ENCODE measurements around the gene NFIB.

Gene NFIB

DNA sequence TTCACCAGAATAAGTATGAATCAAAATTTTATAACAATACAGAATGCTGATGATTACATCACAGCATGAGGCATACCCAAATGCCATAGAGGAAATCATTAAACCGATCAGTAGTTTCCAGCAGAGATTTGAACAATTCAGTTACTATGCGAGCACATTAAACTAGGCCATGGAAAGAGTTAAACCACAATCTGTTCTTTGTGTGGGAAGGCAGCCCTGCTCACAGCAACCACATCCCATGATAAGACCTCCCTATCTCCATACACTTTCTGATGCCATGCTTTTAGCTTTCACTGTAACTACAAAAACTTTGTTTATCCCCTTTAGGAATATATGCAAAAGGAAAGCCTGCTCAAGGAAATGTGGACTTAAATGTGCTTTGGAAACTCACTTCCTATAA is 4.5 kb downstream of the NFIB start:
- DNase-seq (ENCODE audit: low read depth, low spot score) = no peak
- H3K27ac ChIP-seq = peak overlapping the region; percentile 96

DNA sequence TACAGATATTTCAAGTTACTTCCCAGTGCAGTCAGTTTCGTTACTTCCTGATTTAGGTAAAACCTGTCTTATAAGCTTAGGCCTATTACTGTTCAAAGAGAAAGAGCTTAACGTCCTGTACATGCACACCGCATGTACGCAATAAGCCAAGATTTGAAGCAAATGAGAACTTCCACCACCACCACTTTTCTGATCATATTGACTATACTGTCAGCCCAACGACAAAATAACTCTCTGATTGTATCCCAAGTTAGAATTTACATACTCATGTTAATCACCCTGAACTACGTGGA is 5.1 kb downstream of the NFIB start:
- DNase-seq (ENCODE audit: low read depth, low spot score) = no peak
- peak overlapping the region; percentile 96 for H3K27ac ChIP-seq

DNA sequence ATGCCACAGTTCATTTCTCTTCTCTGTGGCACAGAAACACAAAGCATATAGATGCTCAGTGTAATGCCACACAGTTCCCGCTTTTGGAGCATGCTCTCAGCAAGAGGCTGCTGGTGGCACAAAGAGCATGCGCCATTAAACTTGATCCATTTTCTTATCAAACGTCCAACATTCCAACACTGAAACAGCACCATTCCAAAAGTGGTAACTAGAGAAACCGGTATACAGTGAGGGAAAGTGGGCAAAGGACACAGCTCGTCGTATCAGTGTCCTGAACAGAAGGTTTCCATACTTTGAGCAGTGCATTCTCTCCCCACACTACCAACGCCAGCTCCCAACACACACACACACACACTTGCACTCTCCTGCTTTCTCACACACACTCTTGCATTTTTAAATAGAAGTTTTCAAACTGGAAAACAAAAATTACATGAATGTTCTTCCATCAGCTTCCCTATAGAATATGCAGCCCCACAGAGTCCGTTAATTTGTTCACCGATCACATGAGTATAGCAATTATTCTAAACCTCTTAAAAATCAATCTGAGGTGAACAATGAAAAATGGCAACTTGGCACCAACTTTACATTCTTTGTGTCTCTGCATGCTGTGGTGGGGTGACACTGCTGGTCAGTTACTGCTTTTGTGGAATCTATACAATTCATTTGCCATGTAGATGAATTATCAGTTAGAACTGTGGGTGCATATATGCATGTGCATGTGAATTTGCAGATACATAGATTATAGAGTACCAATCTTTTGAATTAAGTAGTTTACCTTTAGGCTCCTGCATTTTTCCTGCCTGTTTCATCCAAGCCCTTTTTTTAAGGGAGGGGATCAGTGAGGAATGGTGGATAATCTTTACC is 5.7 kb downstream of the NFIB start:
- no peak for DNase-seq (ENCODE audit: low read depth, low spot score)

DNA sequence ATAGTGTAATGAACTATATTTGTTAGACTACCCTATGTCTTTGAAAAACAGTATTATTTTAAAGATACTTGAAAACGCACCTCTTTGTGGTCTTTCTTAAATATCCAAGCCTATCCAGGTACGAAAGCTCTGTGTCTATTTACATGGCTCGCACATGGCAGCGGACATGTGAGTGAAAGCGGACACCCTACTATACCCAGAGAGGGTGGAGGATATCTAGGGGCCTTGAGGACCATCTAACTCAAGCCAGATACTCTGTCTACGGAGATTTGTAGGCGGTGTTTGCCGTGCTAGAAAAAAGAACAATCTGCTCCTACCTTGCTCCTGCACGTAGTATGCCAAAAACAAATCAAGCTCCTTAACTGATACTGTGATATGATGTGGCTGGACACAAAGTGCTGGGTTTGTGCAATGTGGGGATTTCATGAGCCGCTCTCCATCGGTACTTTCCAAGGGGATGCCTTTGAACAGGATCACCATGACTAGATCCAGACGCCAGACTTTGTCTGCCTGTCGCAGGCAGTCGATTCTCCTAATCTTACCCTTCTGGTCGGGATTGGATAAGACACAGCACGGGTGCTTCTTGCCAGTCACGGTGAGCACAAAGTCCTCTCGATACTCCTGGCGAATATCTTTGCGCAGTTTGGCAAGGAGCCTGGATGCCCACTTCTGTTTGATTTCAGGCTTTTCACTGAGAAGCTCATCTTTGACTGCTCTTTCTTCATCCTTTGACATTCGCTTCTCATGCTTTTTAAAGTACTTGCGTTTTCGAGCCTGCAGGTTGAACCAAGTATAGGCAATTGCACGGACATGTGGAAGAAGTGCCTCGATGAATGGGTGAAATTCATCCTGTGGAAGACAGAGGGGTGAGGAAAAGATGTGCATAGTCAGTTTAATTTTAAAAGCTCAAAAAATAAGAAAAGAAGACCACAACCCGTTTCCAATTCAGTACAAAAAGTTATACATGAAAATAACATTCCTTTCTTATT is 7.0 kb downstream of the NFIB start:
- no peak for DNase-seq (ENCODE audit: low read depth, low spot score)
- peak overlapping the region; percentile 7 for H3K27ac ChIP-seq

More for the DNA sequence above, 5.7 kb downstream of the NFIB start:
- peak overlapping the region; percentile 96 for H3K27ac ChIP-seq

DNA sequence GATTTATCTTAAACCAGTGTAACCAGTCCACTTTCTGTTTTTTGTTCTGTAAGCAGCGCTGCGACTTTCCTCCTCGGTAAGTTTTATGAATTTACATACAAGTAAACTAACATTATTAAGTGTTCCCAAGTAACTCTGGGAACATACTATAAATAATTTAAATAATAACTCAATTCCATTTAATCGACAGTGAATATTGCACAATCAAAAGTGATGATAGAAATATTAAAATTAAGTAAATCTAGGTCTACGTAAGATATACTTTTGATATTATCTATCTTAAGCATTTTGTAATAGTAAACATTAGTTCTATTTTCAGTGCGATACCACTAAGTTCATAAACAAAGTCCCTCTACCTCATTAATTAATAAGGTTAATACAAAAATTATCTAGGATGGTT is 7.8 kb downstream of the NFIB start:
- DNase-seq (ENCODE audit: low read depth, low spot score) = no peak
- no peak overlapping the region for H3K27ac ChIP-seq

DNA sequence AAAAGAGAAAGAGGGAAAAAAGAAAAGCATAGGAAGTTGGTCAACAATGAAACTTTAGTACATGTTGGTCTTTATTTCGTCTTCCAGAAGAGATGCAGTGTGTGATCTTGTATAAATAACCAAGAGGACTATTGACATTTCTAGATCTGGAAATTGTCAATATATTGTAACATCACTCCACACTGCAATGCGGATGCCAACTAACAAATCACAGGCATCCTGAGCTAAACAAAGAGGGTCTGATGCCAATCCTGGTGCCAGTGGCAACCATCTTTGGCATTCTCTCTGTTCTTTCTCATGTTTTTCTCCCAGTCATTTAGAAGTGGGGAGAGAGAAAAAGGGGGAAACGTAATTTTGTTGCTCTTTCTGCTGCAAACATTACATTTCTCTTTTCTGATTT is 9.7 kb downstream of the NFIB start:
- peak overlapping the region; percentile 27 for H3K27ac ChIP-seq
- no peak for DNase-seq (ENCODE audit: low read depth, low spot score)

DNA sequence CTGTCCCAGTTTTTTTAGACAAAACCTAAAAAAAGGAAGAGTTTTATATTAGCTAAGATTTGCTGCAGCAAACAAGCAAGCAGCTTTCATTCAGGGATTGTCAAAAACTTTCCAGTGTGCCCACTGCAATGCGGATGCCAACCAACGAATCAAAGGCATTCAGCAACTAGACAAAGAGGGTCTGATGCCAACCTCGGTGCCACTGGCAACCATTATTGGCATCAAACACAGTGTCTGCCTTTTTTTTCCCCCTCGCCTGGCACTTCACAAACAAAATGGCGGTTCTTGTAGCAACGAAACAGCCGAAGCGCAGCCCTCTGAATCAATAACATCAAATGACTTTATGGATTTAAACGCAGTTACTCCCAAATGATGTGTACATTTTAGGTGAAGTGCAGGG is 10.4 kb downstream of the NFIB start:
- H3K27ac ChIP-seq = peak overlapping the region; percentile 27
- DNase-seq (ENCODE audit: low read depth, low spot score) = no peak

DNA sequence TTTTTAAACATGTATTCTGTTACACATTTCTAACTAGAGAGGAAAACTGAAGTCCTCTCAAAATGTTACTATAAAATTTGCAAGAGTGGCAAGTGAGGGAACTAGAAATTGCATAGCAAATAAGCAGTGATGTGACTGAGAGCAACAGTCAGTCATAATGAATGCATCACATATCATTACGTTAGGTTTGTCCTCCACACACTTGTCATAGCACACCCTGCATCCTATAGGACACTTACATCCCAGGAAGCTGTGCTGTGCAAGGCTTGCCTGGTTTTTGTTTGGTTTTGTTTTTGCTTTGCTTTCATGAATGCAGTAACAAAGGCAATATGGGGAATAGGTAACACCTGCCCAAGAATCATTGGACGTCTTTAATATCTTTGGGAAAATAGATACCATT is 10.8 kb downstream of the NFIB start:
- DNase-seq (ENCODE audit: low read depth, low spot score) = no peak
- peak overlapping the region; percentile 27 for H3K27ac ChIP-seq

DNA sequence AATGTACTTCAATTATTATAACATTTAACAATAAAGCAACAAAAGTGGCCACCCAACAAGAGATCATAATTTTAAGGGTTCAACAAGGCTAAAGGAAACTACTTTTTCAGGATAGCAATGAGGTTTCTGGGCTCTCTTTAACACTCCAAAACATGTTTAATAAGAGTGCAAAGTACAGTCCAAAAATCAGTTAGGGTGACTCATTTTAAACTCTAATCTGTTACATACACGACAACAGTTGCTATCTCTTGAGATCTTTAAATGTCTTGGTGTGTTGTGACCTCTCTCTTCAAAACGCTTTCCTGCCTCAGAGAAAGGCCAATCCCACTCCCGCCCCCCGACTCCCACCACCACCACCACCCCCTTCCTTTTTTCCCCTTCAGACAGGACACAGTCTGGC is 11.5 kb downstream of the NFIB start:
- no peak for DNase-seq (ENCODE audit: low read depth, low spot score)
- H3K27ac ChIP-seq = peak overlapping the region; percentile 27

DNA sequence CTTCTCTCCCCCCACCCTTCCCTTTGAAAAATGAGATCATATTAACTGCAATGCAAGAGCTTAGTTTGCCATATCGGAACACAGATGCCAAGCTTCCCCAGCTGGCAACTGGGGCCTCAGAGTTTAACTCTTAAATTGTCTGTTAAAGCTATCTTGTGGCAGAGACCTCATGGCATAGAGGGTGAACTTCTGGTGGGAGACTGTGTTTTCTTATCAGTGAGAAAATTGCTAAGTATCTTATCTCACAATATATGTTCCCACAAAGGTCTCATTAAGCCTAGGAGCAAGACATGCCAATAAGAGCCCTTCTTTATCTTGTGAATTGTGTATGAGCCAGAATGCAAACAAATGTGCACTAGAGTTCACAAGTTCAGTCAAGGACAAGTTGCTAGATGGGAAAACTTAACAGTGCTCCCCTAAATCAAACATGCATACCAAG is 12.3 kb downstream of the NFIB start:
- no peak overlapping the region for H3K27ac ChIP-seq
- no peak for DNase-seq (ENCODE audit: low read depth, low spot score)

DNA sequence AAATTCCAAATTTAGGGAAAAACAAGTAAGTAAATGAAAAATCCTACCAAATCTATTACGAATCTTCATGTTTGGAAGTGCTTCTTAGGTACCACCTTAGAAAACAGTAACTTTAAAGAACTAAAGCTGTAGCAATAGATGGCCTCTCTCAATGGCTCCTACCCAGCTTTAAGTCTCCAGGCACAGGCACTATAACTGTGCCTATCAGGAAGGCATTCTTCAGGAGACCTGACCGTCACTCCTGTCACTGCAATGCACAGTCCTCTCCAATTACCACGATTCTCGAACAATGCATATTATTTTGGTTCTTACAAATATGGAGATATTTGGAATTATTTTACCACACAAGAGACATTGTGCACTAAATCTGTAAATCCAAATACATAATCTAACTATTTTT is 12.9 kb downstream of the NFIB start:
- no peak overlapping the region for H3K27ac ChIP-seq
- DNase-seq (ENCODE audit: low read depth, low spot score) = no peak

DNA sequence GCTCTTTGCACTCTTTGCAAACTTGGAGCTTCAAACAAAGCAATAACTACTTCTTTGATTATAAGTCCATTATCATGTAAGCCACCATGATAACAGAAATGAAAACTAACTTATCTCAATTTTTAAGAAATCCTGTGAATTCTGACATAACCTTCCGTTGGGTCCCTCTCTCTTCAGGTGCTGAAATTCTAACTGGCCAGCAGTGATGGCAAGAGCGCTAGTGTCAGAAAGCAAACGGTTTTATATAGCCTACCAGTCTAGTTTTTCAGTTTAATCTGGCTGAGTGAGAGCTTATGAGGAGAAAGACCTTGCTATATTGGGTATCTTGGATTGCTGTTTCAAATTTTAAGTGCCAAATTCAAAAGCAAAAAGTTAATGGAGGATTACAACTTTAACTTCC is 13.4 kb downstream of the NFIB start:
- H3K27ac ChIP-seq = no peak overlapping the region

DNA sequence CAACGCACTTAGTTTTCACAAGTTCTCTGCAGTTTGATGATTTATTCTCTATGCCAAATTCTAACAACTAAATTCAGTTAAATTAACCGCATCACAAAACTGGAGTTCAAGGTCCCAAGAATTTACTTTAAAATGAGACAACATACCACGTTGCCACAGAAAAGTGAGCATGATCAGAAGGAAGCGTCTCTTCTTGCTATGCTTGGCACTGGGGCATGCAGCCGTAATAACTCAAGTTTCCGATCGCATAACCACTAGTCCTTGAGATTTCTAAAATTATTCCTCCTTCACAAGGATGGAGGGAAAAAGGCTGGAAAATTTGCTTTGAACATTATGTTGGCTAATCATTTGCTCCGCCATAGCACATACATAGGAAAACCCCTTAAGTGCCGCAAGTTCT is 13.9 kb downstream of the NFIB start:
- no peak for DNase-seq (ENCODE audit: low read depth, low spot score)
- H3K27ac ChIP-seq = no peak overlapping the region

More for the DNA sequence above, 13.4 kb downstream of the NFIB start:
- DNase-seq (ENCODE audit: low read depth, low spot score) = no peak

DNA sequence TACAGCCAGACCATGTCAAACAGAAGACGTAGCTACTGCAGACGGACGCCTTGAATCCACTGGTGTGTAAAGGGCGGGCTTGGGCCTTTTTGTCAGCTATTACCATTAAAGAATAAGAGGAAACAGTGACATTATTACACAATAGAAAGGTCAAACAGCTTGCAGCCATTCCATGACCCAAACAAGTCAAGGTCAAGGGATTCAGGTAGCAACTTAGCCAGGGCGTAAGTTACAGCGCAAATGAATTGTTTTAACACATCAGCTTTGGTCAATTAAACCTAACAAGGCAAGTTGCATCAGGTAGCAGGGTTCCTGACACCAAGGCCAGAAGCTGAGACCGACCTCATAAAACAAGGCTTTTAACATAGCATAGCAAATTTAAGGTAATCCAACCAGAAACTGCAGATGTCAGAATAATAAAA is 15.3 kb downstream of the NFIB start:
- no peak overlapping the region for H3K27ac ChIP-seq
- DNase-seq (ENCODE audit: low read depth, low spot score) = no peak

DNA sequence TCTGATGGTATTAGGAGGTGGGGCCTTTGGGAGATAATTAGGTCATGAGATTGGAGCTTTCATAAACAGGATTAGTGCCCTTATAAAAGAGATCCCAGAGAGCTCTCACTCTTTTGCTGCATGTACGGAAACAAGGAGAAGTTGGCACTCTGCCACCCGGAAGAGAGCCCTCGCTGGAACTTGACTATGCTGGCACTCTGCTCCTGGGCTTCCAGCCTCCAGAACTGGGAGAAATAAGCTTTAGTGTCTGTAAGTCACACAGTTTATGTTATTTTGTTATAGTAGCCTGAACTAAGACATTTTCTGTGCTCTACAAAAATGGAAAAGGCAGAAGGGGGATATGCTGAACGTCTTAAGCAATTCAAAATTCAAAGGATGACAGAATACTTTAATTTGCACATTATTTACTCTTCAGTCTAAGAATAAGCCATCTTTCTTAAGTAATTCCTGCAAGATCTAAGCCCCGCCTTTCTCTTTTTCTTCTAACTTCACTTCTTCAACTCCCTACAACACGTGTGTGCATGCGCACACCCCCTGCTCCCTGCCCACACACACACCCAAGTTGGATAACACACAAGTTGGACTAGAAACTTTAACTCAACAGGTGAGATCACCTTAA is 17.3 kb downstream of the NFIB start:
- H3K27ac ChIP-seq = no peak overlapping the region
- DNase-seq (ENCODE audit: low read depth, low spot score) = no peak

DNA sequence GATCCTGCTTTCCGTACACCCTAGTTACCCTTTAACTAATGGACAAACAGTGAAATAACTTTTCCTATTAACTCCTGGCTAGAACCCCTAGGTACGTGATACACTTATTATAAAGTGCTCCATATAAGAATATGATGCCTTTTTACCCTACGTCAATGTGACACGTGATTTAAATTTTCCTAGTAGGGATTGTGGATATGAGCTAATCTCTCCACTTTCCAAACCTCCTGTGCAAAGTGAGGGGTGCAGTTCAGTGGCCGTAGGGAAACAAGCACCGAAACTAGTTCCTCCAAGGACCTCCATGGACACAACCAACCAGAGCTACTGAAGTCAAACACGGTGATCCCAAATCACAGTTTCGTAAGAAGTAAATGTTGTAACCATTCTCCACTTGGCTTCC is 19.3 kb downstream of the NFIB start:
- DNase-seq (ENCODE audit: low read depth, low spot score) = no peak
- no peak overlapping the region for H3K27ac ChIP-seq

DNA sequence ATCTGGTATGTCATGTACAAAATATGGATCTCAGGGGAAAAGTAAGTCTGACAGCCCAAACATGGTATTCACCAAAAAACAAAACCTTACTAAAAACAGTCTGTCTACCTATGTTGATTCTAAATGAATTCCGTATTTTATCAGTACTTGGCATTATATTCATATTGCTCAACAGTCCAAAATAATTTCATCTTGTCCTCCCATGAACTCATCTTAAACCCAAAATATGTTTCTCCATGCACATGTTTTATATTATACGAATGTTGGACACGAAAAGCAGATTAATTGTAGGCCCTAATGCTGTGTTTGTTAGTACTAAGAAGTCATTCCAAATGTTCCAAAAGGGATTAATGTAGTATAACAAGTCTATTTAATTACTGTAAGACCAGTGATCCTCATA is 20.1 kb downstream of the NFIB start:
- DNase-seq (ENCODE audit: low read depth, low spot score) = no peak
- no peak overlapping the region for H3K27ac ChIP-seq

DNA sequence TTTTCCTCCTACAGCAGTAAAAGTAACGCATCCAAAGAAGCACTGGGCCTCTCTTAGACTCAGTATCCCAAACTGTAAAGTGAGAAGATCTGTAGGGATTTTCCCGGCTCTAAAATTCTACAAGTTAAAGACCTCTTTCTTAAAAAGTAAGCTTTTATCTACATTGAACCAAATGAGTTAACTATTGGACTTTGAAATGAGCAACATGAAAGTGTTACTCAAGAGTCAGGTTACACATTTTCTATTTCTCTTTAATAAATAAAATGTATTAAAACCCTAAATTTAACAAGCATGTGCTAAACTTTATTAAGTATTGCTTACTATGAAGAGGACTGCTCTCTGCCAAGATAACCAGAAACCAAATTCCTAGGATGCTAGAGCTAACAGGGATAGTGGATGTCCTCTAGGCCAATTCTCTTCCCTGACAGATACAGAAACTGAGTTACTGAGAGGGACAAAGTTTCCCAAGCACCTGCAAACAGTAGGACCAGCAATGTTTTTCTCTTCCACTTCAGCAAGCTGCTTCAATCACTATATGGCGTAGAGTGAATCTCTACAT is 21.7 kb downstream of the NFIB start:
- no peak for DNase-seq (ENCODE audit: low read depth, low spot score)
- no peak overlapping the region for H3K27ac ChIP-seq

DNA sequence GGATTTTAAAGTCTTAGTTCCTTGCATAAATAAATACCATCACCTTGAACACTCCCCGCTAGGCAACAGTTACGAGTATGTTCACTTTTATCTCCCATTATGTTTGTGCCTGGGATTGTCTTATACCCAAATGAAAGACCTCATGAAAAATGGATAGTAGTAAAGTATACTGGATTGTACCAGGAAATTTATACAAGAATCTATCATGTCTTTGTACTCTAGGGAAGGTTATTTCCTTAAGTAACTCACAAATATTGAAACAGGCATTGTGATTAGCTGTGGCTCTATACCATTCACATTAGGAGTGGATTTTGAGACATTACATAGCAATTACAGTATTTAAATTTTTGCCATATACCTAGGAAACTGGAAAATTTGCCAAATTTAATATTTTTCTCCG is 24.0 kb downstream of the NFIB start:
- DNase-seq (ENCODE audit: low read depth, low spot score) = no peak
- H3K27ac ChIP-seq = no peak overlapping the region

DNA sequence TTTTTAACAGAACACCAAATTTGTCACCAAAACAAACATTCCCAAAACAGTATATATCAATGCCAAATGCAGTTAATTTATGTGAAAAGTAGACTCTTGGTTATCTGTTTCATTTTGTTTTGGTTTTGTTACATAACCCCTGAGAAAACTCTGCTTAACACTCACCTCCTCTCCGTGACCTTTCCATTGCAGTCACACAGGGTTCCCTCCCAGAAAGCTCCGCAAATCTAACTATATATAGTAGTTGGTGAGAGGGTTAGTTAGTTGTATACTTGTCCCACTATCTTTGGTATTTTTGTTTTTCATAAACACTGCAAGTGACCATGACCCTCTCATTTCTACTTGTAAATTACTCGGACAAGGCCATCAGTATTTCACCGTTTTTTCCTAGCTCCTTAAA is 25.5 kb downstream of the NFIB start:
- DNase-seq (ENCODE audit: low read depth, low spot score) = no peak

DNA sequence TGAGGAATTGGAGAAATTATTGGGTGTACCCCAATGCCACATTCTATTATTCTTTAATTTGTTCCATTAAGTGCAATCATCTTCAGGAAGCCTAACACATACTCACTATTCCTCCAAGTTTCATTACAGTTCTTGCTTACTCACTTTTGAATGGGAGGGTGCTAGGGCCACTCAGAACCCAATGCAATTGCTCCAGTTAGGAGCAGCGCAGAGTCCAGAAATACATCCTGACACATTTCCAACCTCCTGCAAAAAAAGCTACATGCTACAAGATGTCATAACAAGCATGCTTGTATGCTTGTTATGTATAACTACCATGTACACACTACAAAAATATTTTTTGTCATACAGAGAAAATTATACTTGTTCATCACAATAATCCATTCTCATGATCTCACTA is 27.8 kb downstream of the NFIB start:
- H3K27ac ChIP-seq = no peak overlapping the region
- DNase-seq (ENCODE audit: low read depth, low spot score) = no peak

More for the DNA sequence above, 25.5 kb downstream of the NFIB start:
- H3K27ac ChIP-seq = no peak overlapping the region

All from epithelial cell of prostate (primary cell).